Endothelial cell (in vitro differentiated cells): ENCODE data around the gene KCNQ1. TPM values are rescaled to one million over a fixed set of nuclear protein-coding genes. Genes with fewer than 3 reads are reported as not detected.

Source experiments
- DNase-seq: peaks from one replicate; pipeline ENCODE4 v3.0.0; 2021; ENCODE audit warnings: low spot score
- H3K27ac Mint-ChIP-seq: one replicate; pipeline ENCODE4 v1.8.0; 2021; ENCODE audit warnings: mixed read lengths, inconsistent platforms; ENCODE audit not compliant: unreplicated experiment
- H3K27me3 Mint-ChIP-seq: one replicate; pipeline ENCODE4 v1.8.0; 2021; ENCODE audit warnings: mild to moderate bottlenecking, moderate library complexity, mixed read lengths, inconsistent platforms; ENCODE audit not compliant: unreplicated experiment
- H3K36me3 Mint-ChIP-seq: one replicate; pipeline ENCODE4 v1.8.0; 2021; ENCODE audit warnings: mild to moderate bottlenecking, low read depth, mixed read lengths, inconsistent platforms; ENCODE audit not compliant: unreplicated experiment
- H3K4me1 Mint-ChIP-seq: one replicate; pipeline ENCODE4 v1.8.0; 2021; ENCODE audit warnings: mild to moderate bottlenecking, mixed read lengths, inconsistent platforms; ENCODE audit not compliant: unreplicated experiment
- H3K4me3 Mint-ChIP-seq: one replicate; pipeline ENCODE4 v1.8.0; 2021; ENCODE audit warnings: mild to moderate bottlenecking, mixed read lengths, inconsistent platforms; ENCODE audit not compliant: unreplicated experiment
- H3K9me3 Mint-ChIP-seq: one replicate; pipeline ENCODE4 v1.8.0; 2021; ENCODE audit warnings: mixed read lengths, inconsistent platforms; ENCODE audit not compliant: unreplicated experiment
- CTCF ChIP-seq: fragments of 200-600 bp; sonication (generic); IDR thresholded peaks from one replicate; pipeline ENCODE4 v1.5.0; 2021; ENCODE audit warnings: antibody characterized with exemption; ENCODE audit not compliant: unreplicated experiment
- total RNA-seq: library from RNA; stranded (reverse); fragmentation: NEBNext Ultra II Directional; extraction: Animal tissue kit (Norgen Biotek cat#: 25700); gene quantifications from one replicate; pipeline ENCODE4 v1.2.1, GENCODE V29; 2021; ENCODE audit not compliant: unreplicated experiment

Gene KCNQ1
- total RNA-seq, 1 donor from 2014 or later = 35.3 TPM

DNA sequence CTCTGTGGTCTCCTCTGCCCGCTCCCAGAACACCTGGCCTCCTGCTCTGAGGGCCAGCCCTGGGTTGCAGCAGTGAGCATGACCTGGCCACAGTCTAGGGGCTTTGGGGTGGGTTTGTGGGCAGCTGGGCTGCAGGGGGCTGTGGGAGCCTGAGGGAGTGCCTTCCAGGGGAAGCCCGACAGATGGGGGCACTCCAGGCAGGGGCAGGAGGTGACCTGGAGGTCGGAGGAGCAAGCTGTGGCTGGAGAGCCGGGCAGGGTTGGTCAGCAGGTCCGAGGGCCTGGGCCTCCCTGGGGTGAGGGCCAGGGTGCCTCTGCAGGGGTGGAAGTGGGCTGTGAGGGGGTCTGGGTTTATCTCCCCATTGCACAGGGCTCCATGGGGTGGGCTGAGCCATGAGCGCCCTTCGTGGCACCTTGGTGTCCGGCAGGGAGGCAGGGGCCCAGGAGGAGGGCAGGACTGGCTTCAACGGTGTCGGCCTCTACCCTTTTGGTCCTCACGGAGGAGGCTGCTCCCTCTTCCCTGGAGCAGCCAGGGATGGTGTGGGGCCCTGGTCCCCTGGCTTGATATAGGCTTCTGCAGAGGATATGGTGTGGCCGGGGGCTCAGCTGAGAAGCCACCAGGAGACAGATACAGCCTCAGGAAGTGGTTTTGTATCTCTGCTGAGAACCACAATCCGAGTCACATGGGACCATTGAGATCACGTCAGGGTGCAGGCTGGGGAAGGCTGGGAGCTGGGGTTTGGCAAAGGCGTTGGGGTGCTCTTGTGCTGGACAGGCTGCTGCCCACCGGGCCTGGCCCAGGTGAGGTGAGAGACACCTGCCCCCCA is 22.3 kb downstream of the KCNQ1 start:
- peaks cover 7% of the 10 kb centered on the region for H3K27me3 Mint-ChIP-seq
- H3K27ac Mint-ChIP-seq = no peak overlapping the region
- H3K4me3 Mint-ChIP-seq = no peak overlapping the region
- no peak for TF ChIP-seq CTCF
- peaks cover 4% of the 10 kb centered on the region for H3K36me3 Mint-ChIP-seq
- H3K9me3 Mint-ChIP-seq = no peaks in the 10 kb centered on the region
- DNase-seq = no peak
- H3K4me1 Mint-ChIP-seq = no peaks in the 10 kb centered on the region

DNA sequence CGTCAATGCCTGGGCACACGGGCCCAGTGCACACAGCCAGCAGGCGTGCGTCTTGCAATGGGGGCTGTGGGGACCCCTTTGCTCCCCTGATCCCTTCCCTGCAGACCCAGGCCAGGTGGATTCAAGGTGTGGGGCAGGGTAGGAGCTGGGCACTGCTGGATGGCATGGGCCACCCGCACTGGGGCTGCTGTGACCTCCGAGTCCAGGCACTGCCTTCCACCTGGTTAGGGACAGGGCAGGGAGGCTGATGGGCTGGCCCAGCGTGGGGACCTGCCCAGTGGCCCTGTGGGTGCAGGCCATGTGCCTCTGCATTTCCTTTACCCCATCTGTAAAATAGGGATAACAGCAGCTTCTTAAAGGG is 22.9 kb downstream of the KCNQ1 start:
- TF ChIP-seq CTCF = no peak
- Mint-ChIP-seq H3K4me1 (no peaks in the 10 kb centered on the region), H3K27ac (no peak overlapping the region), H3K27me3 (peaks cover 7% of the 10 kb centered on the region), H3K9me3 (no peaks in the 10 kb centered on the region), H3K36me3 (peaks cover 4% of the 10 kb centered on the region), H3K4me3 (no peak overlapping the region)
- no peak for DNase-seq

DNA sequence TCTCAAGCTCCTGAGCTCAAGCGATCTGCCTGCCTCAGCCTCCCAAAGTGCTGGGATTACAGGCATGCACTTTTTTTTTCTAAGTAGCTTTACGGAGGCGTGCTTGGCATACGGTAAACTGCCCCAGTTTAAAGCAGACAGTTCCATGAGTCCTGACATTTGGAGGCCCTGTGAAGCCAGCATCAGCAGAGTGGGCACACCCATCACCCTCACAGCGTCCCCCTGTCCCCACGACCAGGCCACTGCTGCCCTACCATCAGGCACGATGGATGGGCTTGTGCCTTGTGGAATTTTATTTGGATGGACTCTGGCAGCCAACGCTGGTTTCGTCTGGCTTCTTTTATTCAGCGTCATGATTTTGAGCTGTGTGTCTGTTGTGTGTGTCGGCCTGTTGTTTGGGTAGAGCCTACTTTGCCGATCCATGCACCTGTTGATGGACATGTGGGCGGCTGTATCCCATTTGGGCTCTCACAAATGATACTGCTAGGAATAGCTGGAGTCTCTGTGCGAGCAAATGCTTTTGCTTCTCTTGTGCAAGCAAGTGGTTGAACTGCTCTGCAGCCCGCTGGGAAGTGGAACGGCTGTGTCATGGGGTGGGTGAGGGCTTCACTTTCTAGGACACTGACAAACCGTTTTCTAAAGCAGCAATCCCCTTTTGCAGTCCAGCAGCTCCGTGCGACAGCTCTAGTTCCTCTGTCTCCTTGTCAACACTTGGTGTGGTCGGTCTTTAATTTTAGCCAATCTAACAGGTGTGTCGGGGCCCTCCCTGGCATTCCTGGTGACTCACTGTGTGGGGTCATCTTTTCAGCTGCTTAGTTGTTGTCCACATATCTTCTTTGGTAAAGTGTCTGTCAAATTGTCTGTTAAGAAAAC is 23.8 kb downstream of the KCNQ1 start:
- H3K9me3 Mint-ChIP-seq = no peaks in the 10 kb centered on the region
- TF ChIP-seq CTCF = no peak
- DNase-seq = no peak
- no peak overlapping the region for H3K4me3 Mint-ChIP-seq
- H3K27ac Mint-ChIP-seq = no peak overlapping the region
- H3K36me3 Mint-ChIP-seq = peaks cover 4% of the 10 kb centered on the region
- no peaks in the 10 kb centered on the region for H3K4me1 Mint-ChIP-seq
- peaks cover 7% of the 10 kb centered on the region for H3K27me3 Mint-ChIP-seq

GRCh38 chr11:2470495-2470894 is 25.7 kb downstream of the KCNQ1 start:
- Mint-ChIP-seq H3K27me3 (peaks cover 10% of the 10 kb centered on the region), H3K27ac (no peak overlapping the region), H3K4me1 (peaks cover 4% of the 10 kb centered on the region), H3K9me3 (no peaks in the 10 kb centered on the region), H3K36me3 (peaks cover 8% of the 10 kb centered on the region), H3K4me3 (no peak overlapping the region)
- TF ChIP-seq CTCF = no peak
- no peak for DNase-seq
